OCI-LY7 (cell line): ENCODE results near the gene OMA1. TPM values are rescaled to one million over a fixed set of nuclear protein-coding genes. Genes with fewer than 3 reads are reported as not detected.

Source experiments
- BruUV-seq: library from RNA; stranded (reverse); fragments of 400-500 nt; replicated peaks from 2 replicates; lab custom pipeline; 2021; lab: Mats Ljungman, UMichigan
- CTCF ChIA-PET: fragments of 300-600 bp; sonication (Branson Sonifier 250); formaldehyde crosslinking; loops from one replicate; lab custom pipeline; 2022; ENCODE audit warnings: antibody characterized with exemption; ENCODE audit not compliant: unreplicated experiment; lab: Charles Lee
- POLR2A ChIA-PET: fragments of 300-600 bp; sonication (Branson Sonifier 250); formaldehyde crosslinking; loops from one replicate; lab custom pipeline; 2022; ENCODE audit warnings: antibody characterized with exemption; lab: Charles Lee
- DNase-seq: peaks from one replicate; pipeline ENCODE4 v3.0.0-alpha.2; 2015; ENCODE audit warnings: low spot score
- H2AFZ ChIP-seq: fragments of 200-600 bp; sonication (generic), shearing (Covaris generic); 2 replicates; pipeline ENCODE4 v1.6.1; 2014; ENCODE audit warnings: mild to moderate bottlenecking, antibody characterized with exemption, low read length, moderate library complexity
- H3K27ac ChIP-seq: fragments of 200-600 bp; sonication (generic); 2 replicates; pipeline ENCODE4 v1.5.1; 2014; ENCODE audit warnings: mixed run types, low read depth, mild to moderate bottlenecking, moderate library complexity, low read length, inconsistent platforms; ENCODE audit not compliant: poor library complexity, severe bottlenecking
- H3K36me3 ChIP-seq: fragments of 200-600 bp; sonication (generic); 2 replicates; pipeline ENCODE4 v1.6.1; 2014; ENCODE audit warnings: mild to moderate bottlenecking, antibody characterized with exemption, low read length, moderate library complexity, mixed read lengths; ENCODE audit not compliant: insufficient read depth
- H3K4me1 ChIP-seq: fragments of 200-600 bp; sonication (generic); 2 replicates; pipeline ENCODE4 v1.5.1; 2014; ENCODE audit warnings: mild to moderate bottlenecking, low read length; ENCODE audit not compliant: insufficient read depth, poor library complexity, severe bottlenecking
- H3K4me2 ChIP-seq: fragments of 200-600 bp; sonication (generic); 2 replicates; pipeline ENCODE4 v1.6.1; 2014; ENCODE audit warnings: mild to moderate bottlenecking, low read length
- H3K4me3 ChIP-seq: fragments of 200-600 bp; sonication (generic); 2 replicates; pipeline ENCODE4 v1.5.1; 2014; ENCODE audit warnings: mild to moderate bottlenecking, low read depth, low read length; ENCODE audit not compliant: poor library complexity, severe bottlenecking
- H3K79me2 ChIP-seq: fragments of 200-600 bp; sonication (generic); 2 replicates; pipeline ENCODE4 v1.6.1; 2016; ENCODE audit warnings: low read depth, mild to moderate bottlenecking, low read length, moderate library complexity, mixed read lengths; ENCODE audit not compliant: insufficient read depth
- H3K9me2 ChIP-seq: fragments of 200-600 bp; sonication (generic); 2 replicates; pipeline ENCODE4 v1.6.1; 2016; ENCODE audit warnings: mild to moderate bottlenecking, low read length, mixed read lengths; ENCODE audit not compliant: insufficient read depth
- H3K9me3 ChIP-seq: fragments of 200-600 bp; sonication (generic); 2 replicates; pipeline ENCODE4 v1.6.1; 2014; ENCODE audit warnings: mild to moderate bottlenecking, mixed run types, low read length, mixed read lengths
- H4K20me1 ChIP-seq: fragments of 200-600 bp; sonication (generic); 2 replicates; pipeline ENCODE4 v1.6.1; 2014; ENCODE audit warnings: mild to moderate bottlenecking, antibody characterized with exemption, low read length, moderate library complexity, mixed read lengths; ENCODE audit not compliant: insufficient read depth
- EZH2phosphoT487 ChIP-seq: fragments of 200-600 bp; sonication (generic); IDR thresholded peaks from 2 replicates; pipeline ENCODE4 v1.6.1; 2018; ENCODE audit warnings: low read depth, borderline replicate concordance, mild to moderate bottlenecking, mixed run types, antibody characterized with exemption, low read length, moderate library complexity, mixed read lengths
- intact Hi-C: fragments of 100-400 bp; cut with micrococcal nuclease; formaldehyde crosslinking; loops from one replicate; pipeline ENCODE4 v1.10.0; 2022; ENCODE audit not compliant: unreplicated experiment
- total RNA-seq, 2 experiments: library from RNA; depleted of rRNA in 1 of 2; stranded (reverse); fragments of >200 nt in 1 of 2; shearing (Covaris generic) in 1 of 2; gene quantifications; 2 replicates each; pipeline ENCODE4 v1.2.3, GENCODE V29; 2014 to 2022
- TF ChIP-seq, protein P1 (sequence below): fragments of 200-600 bp; sonication (generic); conservative IDR thresholded peaks from 2 replicates; pipeline ENCODE4 v1.5.1; 2014; ENCODE audit warnings: mild to moderate bottlenecking, antibody characterized with exemption, low read length, moderate library complexity, mixed read lengths

The OMA1 gene
- total RNA-seq, 2 experiments from 2014 or later, result 35.9 to 38.5 TPM

DNA sequence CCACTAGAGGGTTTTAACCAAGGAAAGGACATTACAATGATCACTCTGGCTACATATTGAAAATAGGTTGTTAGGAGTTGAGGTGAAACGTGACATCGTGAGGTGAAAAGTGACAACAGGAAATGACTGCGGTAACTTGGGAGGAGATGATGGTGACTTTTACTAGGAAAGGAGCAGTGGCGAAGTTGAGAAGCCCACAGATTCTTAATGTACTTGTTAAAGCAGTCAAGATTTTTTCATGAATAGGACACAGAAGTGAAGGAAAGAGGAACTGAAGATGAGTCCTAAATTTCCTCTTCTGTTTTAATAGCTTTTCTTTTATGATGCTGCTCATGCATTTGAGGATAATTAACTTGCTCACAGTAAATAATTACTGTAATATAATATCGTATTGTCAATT is 59.5 kb downstream of the OMA1 start:
- H3K27ac ChIP-seq, result no peak overlapping the region
- no peaks in the 10 kb centered on the region for H3K4me1 ChIP-seq
- H3K79me2 ChIP-seq, result no peaks in the 10 kb centered on the region
- H3K4me2 ChIP-seq, result no peak overlapping the region
- TF ChIP-seq, protein P1, sequence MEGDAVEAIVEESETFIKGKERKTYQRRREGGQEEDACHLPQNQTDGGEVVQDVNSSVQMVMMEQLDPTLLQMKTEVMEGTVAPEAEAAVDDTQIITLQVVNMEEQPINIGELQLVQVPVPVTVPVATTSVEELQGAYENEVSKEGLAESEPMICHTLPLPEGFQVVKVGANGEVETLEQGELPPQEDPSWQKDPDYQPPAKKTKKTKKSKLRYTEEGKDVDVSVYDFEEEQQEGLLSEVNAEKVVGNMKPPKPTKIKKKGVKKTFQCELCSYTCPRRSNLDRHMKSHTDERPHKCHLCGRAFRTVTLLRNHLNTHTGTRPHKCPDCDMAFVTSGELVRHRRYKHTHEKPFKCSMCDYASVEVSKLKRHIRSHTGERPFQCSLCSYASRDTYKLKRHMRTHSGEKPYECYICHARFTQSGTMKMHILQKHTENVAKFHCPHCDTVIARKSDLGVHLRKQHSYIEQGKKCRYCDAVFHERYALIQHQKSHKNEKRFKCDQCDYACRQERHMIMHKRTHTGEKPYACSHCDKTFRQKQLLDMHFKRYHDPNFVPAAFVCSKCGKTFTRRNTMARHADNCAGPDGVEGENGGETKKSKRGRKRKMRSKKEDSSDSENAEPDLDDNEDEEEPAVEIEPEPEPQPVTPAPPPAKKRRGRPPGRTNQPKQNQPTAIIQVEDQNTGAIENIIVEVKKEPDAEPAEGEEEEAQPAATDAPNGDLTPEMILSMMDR, result no peak
- TF ChIP-seq EZH2phosphoT487, result no peak
- no peak for DNase-seq
- no peak overlapping the region for H3K4me3 ChIP-seq
- ChIA-PET POLR2A (no interaction called here), CTCF (no interaction called here)
- 0 out of 2 replicates have a peak, but pooled peaks cover 4% of the 10 kb centered on the region for H3K36me3 ChIP-seq
- intact Hi-C loops, result no loop called here
- no TSS peak for BruUV-seq
- H4K20me1 ChIP-seq, result no peaks in the 10 kb centered on the region
- H3K9me3 ChIP-seq, result no peaks in the 10 kb centered on the region
- no peaks in the 10 kb centered on the region for H3K9me2 ChIP-seq
- H2AFZ ChIP-seq, result no peak overlapping the region

DNA sequence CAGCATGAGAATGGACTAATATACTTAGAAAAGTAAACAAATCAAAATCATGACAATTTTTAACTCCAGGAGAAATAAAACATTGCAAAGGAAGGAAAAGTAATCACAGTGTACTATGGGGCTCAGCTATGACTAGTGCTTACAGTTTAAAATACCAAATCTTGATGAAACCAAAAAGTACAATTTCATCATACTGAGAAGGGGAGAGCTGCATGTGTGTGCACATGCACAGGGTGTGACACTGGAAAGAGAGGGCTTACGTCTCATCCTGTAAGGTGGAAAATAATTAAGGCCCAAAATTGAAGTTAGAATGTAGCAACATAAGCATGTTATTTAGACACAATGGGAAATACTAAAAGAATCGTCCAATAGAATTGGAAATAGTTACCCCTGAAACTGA is 64.6 kb downstream of the OMA1 start:
- H3K4me1 ChIP-seq, result no peaks in the 10 kb centered on the region
- H3K27ac ChIP-seq, result no peak overlapping the region
- no peak overlapping the region for H3K4me2 ChIP-seq
- ChIA-PET CTCF (no interaction called here), POLR2A (no interaction called here)
- no peak overlapping the region for H3K4me3 ChIP-seq
- H3K36me3 ChIP-seq, result peaks cover 3% of the 10 kb centered on the region; the same call in 1 of the 2 replicates
- H3K9me2 ChIP-seq, result no peaks in the 10 kb centered on the region
- no peak for DNase-seq
- H2AFZ ChIP-seq, result no peak overlapping the region
- intact Hi-C loops, result no loop called here
- H3K9me3 ChIP-seq, result no peaks in the 10 kb centered on the region
- no TSS peak for BruUV-seq
- TF ChIP-seq EZH2phosphoT487, result no peak
- TF ChIP-seq, protein P1, result no peak
- H3K79me2 ChIP-seq, result no peaks in the 10 kb centered on the region
- no peaks in the 10 kb centered on the region for H4K20me1 ChIP-seq

DNA sequence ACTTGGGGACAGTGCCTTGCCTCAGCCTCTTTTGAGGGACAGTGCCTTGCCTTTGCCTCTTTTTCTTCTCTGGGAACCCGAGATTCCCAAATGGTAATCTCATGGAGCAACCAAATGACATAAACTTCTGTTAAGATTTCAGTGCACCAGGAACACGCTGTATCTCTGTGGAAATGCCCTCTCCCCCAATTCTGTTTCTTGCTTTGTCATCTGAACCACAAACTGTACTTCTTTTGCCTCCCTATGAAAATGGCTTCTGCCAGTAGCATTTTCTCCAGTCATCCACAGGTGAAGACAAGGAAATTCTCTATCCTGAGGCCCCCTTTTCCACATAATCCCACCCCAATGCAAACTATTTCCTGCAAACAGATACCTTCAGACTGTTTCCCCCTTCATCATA is 66.3 kb downstream of the OMA1 start:
- Histone ChIP-seq H3K9me2 (no peaks in the 10 kb centered on the region), H3K79me2 (no peaks in the 10 kb centered on the region), H2AFZ (no peak overlapping the region), H3K4me3 (no peak overlapping the region), H3K4me2 (no peak overlapping the region), H3K27ac (no peak overlapping the region), H3K9me3 (no peaks in the 10 kb centered on the region), H3K36me3 (peaks cover 3% of the 10 kb centered on the region; the same call in 1 of the 2 replicates), H3K4me1 (no peaks in the 10 kb centered on the region), H4K20me1 (no peaks in the 10 kb centered on the region)
- no peak for TF ChIP-seq EZH2phosphoT487
- TF ChIP-seq, protein P1, result no peak
- DNase-seq, result no peak
- BruUV-seq, result no TSS peak
- intact Hi-C loops, result no loop called here
- ChIA-PET CTCF (no interaction called here), POLR2A (no interaction called here)
